Measurements from ENCODE around the gene VSIG1. TPM values are rescaled to one million over a fixed set of nuclear protein-coding genes. Genes with fewer than 3 reads are reported as not detected.

Gene VSIG1
- total RNA-seq, 1 donor from 2014 or later = not detected

GRCh38 chrX:108036298-108036973, 8.4 kb upstream of the VSIG1 start:
- H3K4me1 ChIP-seq = no peaks in the 10 kb centered on the region
- no peaks in the 10 kb centered on the region for H3K36me3 ChIP-seq
- DNase-seq = no peak
- TF ChIP-seq CTCF (IDR thresholded peaks at IDR 0.05; ENCODE audit: borderline replicate concordance) = no peak
- H3K27ac ChIP-seq (replicated peaks) = no peak overlapping the region
- H3K4me3 ChIP-seq = no peak overlapping the region
- no peaks in the 10 kb centered on the region for H3K27me3 ChIP-seq (ENCODE audit: low read depth)
- intact Hi-C loops (cut with micrococcal nuclease) = no loop called here
- H3K9me3 ChIP-seq (replicated peaks) = no peaks in the 10 kb centered on the region

GRCh38 chrX:108049649-108050048, 4.8 kb downstream of the VSIG1 start:
- Histone ChIP-seq H3K27me3 (ENCODE audit: low read depth) (no peaks in the 10 kb centered on the region), H3K9me3 (replicated peaks) (no peaks in the 10 kb centered on the region), H3K27ac (replicated peaks) (no peak overlapping the region), H3K4me3 (no peak overlapping the region), H3K4me1 (no peaks in the 10 kb centered on the region), H3K36me3 (no peaks in the 10 kb centered on the region)
- no peak for TF ChIP-seq CTCF (IDR thresholded peaks at IDR 0.05; ENCODE audit: borderline replicate concordance)
- intact Hi-C loops (cut with micrococcal nuclease) = no loop called here
- DNase-seq = no peak

GRCh38 chrX:108053218-108053617, 8.4 kb downstream of the VSIG1 start:
- no peaks in the 10 kb centered on the region for H3K4me1 ChIP-seq
- no peak overlapping the region for H3K27ac ChIP-seq (replicated peaks)
- no peaks in the 10 kb centered on the region for H3K9me3 ChIP-seq (replicated peaks)
- no peaks in the 10 kb centered on the region for H3K27me3 ChIP-seq (ENCODE audit: low read depth)
- no peak overlapping the region for H3K4me3 ChIP-seq
- no peaks in the 10 kb centered on the region for H3K36me3 ChIP-seq
- intact Hi-C loops (cut with micrococcal nuclease) = no loop called here
- no peak for DNase-seq
- TF ChIP-seq CTCF (IDR thresholded peaks at IDR 0.05; ENCODE audit: borderline replicate concordance) = no peak

GRCh38 chrX:108055546-108055945, 10.7 kb downstream of the VSIG1 start:
- no peak for DNase-seq
- Histone ChIP-seq H3K9me3 (replicated peaks) (no peaks in the 10 kb centered on the region), H3K27me3 (ENCODE audit: low read depth) (no peaks in the 10 kb centered on the region), H3K4me3 (no peak overlapping the region), H3K4me1 (no peaks in the 10 kb centered on the region), H3K36me3 (no peaks in the 10 kb centered on the region), H3K27ac (replicated peaks) (no peak overlapping the region)
- intact Hi-C loops (cut with micrococcal nuclease) = no loop called here
- no peak for TF ChIP-seq CTCF (IDR thresholded peaks at IDR 0.05; ENCODE audit: borderline replicate concordance)

- Histone ChIP-seq H3K27me3 (ENCODE audit: low read depth) (no peaks in the 10 kb centered on the region), H3K4me3 (no peak overlapping the region), H3K27ac (replicated peaks) (no peak overlapping the region), H3K36me3 (no peaks in the 10 kb centered on the region), H3K9me3 (replicated peaks) (no peaks in the 10 kb centered on the region), H3K4me1 (no peaks in the 10 kb centered on the region)
- TF ChIP-seq CTCF (IDR thresholded peaks at IDR 0.05; ENCODE audit: borderline replicate concordance) = no peak
- no peak for DNase-seq
- intact Hi-C loops (cut with micrococcal nuclease) = no loop called here
Observed at GRCh38 chrX:108059801-108060200, 14.9 kb downstream of the VSIG1 start.

Data from left ventricle myocardium inferior (tissue), 1 donor.